WTC11 (cell line): ENCODE measurements around the gene GPX5.

Experiments used
- CTCF ChIP-seq: fragments of 200-600 bp; IDR thresholded peaks from 2 replicates; pipeline ENCODE4 v1.8.0; 2022; ENCODE audit warnings: antibody characterized with exemption
- JUN ChIP-seq: sonication (generic); formaldehyde crosslinking; IDR thresholded peaks from 2 replicates; pipeline ENCODE4 v1.8.0; 2023; ENCODE audit warnings: mild to moderate bottlenecking, missing genetic modification reagents
- MAX ChIP-seq: sonication (generic); formaldehyde crosslinking; IDR thresholded peaks from 2 replicates; pipeline ENCODE4 v1.8.0; 2022; ENCODE audit warnings: mild to moderate bottlenecking, missing genetic modification reagents
- ZNF121 ChIP-seq: sonication (generic); formaldehyde crosslinking; IDR thresholded peaks from 2 replicates; pipeline ENCODE4 v1.8.0; 2023; ENCODE audit warnings: missing genetic modification reagents

DNA sequence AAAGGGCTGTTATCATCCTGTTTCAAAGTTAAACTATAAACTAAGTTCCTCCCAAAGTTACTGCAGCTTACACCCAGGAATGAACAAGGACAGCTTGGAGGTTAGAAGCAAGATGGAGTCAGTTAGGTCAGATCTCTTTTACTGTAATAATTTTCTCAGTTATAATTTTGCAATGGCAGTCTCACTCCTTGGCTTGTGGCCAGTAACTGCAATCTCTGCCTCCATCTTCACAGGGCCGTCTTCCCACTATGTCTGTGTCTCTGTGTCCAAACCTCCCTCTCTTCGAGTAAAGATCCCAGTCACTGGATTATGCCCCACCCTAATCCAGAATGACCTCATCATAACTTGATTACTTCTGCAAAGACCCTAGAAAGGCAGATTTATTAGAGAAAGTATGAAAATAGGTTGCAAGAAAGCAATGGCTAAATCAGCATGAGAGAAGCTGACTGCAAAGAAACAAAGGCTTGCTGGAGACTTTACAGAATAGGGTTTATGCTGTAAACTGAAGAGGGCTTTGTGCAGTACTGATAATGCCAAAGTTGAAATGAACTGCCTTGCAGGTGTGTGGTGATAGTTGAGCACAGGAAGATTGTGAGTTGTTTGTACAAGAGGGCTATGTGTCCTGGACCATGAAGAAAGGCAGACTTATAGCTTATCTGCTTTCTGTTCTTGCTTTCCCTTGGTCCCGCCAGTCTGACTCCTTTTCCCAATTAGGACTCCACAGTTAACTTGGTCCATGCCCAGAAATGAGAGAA, 38.5 kb upstream of the GPX5 start:
- TF ChIP-seq ZNF121 (CRISPR knock-in tag) (no peak), CTCF (no peak), MAX (CRISPR knock-in tag) (no peak), JUN (CRISPR knock-in tag) (no peak)
